Measurements from ENCODE around the gene C16orf74.

C16orf74 gene

GRCh38 chr16:85716680-85717038 lies 34.2 kb downstream of the C16orf74 start:
- DNase-seq: no peak

GRCh38 chr16:85716022-85716679 lies 34.7 kb downstream of the C16orf74 start:
- DNase-seq: no peak

GRCh38 chr16:85715169-85716021 lies 35.5 kb downstream of the C16orf74 start:
- DNase-seq: no peak

GRCh38 chr16:85712801-85713200 lies 38.1 kb downstream of the C16orf74 start:
- no peak for DNase-seq

- DNase-seq: no peak
Observed at GRCh38 chr16:85711982-85712587, 38.8 kb downstream of the C16orf74 start.

GRCh38 chr16:85710732-85711131 lies 40.2 kb downstream of the C16orf74 start:
- no peak for DNase-seq

- DNase-seq: no peak
Observed at GRCh38 chr16:85709766-85710585, 40.9 kb downstream of the C16orf74 start.

- DNase-seq: no peak
Observed at GRCh38 chr16:85708338-85708737, 42.6 kb downstream of the C16orf74 start.

GRCh38 chr16:85707528-85708095 lies 43.3 kb downstream of the C16orf74 start:
- DNase-seq: no peak

GRCh38 chr16:85706449-85707034 lies 44.4 kb downstream of the C16orf74 start:
- no peak for DNase-seq

GRCh38 chr16:85704900-85705846 lies 45.7 kb downstream of the C16orf74 start:
- no peak for DNase-seq

- no peak for DNase-seq
Observed at GRCh38 chr16:85704011-85704410, 46.9 kb downstream of the C16orf74 start.

- DNase-seq: peak; percentile 34
Observed at GRCh38 chr16:85699628-85700027, 51.3 kb downstream of the C16orf74 start.

GRCh38 chr16:85698935-85699558 lies 51.8 kb downstream of the C16orf74 start:
- DNase-seq: no peak

GRCh38 chr16:85698459-85698891 lies 52.4 kb downstream of the C16orf74 start:
- no peak for DNase-seq

- no peak for DNase-seq
Observed at GRCh38 chr16:85697431-85697830, 53.5 kb downstream of the C16orf74 start.

- no peak for DNase-seq
Observed at GRCh38 chr16:85696781-85697180, 54.1 kb downstream of the C16orf74 start.

GRCh38 chr16:85695196-85696128 lies 55.4 kb downstream of the C16orf74 start:
- DNase-seq: no peak

- no peak for DNase-seq
Observed at GRCh38 chr16:85690469-85691064, 60.3 kb downstream of the C16orf74 start.
